Measurements from ENCODE around the gene SPATA6. TPM values are rescaled to one million over a fixed set of nuclear protein-coding genes. Genes with fewer than 3 reads are reported as not detected.

SPATA6 gene
- total RNA-seq, 2 donors from 2014 or later, result 42.8 to 51.5 TPM

GRCh38 chr1:48387409-48387808 lies 84.6 kb downstream of the SPATA6 start:
- 90 to 100% methylated on average over 1 to 3 of the region's 3 CpGs for WGBS, 2 experiments (ENCODE audit: insufficient coverage in 1 of 2, insufficient read length in 1 of 2)
- TF ChIP-seq, protein P1, sequence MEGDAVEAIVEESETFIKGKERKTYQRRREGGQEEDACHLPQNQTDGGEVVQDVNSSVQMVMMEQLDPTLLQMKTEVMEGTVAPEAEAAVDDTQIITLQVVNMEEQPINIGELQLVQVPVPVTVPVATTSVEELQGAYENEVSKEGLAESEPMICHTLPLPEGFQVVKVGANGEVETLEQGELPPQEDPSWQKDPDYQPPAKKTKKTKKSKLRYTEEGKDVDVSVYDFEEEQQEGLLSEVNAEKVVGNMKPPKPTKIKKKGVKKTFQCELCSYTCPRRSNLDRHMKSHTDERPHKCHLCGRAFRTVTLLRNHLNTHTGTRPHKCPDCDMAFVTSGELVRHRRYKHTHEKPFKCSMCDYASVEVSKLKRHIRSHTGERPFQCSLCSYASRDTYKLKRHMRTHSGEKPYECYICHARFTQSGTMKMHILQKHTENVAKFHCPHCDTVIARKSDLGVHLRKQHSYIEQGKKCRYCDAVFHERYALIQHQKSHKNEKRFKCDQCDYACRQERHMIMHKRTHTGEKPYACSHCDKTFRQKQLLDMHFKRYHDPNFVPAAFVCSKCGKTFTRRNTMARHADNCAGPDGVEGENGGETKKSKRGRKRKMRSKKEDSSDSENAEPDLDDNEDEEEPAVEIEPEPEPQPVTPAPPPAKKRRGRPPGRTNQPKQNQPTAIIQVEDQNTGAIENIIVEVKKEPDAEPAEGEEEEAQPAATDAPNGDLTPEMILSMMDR (conservative IDR thresholded peaks at IDR 0.05), result no peak

DNA sequence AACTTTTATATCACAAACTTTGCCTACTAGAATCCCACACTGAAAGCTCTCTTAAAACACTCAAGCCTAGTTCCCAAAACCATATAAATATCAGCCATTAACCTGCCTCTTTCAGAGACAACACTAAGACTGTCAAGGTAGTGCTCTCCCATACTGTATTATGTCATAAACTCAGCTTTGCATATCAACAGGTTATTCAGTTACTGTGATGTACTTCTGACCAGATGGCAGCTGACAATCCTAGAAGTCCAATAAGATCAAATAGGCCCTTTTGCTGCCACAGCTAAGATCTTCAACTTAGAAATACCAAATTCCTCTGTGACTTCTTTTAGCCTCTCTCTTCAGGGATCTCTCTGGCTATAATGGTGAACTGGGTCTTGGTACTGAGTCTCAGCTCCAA lies 97.2 kb downstream of the SPATA6 start:
- peaks cover 85% of the 10 kb centered on the region for H3K36me3 Mint-ChIP-seq (ENCODE audit: low read depth)

More at GRCh38 chr1:48387409-48387808, 84.6 kb downstream of the SPATA6 start:
- no peak for DNase-seq
- H3K27me3 ChIP-seq (ENCODE audit: control insufficient read depth, insufficient read depth, low read length, poor library complexity, severe bottlenecking), result no peaks in the 10 kb centered on the region
- no peaks in the 10 kb centered on the region for H3K27me3 Mint-ChIP-seq (ENCODE audit: insufficient read depth)
- H3K27ac Mint-ChIP-seq, result no peak overlapping the region
- H3K36me3 ChIP-seq (ENCODE audit: control insufficient read depth, insufficient read depth, low read length), result peaks cover 16% of the 10 kb centered on the region
- no peak overlapping the region for H3K9ac ChIP-seq (ENCODE audit: extremely low read depth, low read length, poor library complexity, severe bottlenecking)
- no peaks in the 10 kb centered on the region for H3K4me1 Mint-ChIP-seq
- peaks cover 26% of the 10 kb centered on the region for H3K9me3 Mint-ChIP-seq
- H3K36me3 Mint-ChIP-seq (ENCODE audit: low read depth), result peaks cover 62% of the 10 kb centered on the region
- peaks cover 15% of the 10 kb centered on the region for H3K9me3 ChIP-seq (ENCODE audit: control insufficient read depth, low read length)
- H3K4me3 Mint-ChIP-seq, result no peak overlapping the region
- H3K4me3 ChIP-seq (ENCODE audit: low read length), result no peak overlapping the region
- H3K27ac ChIP-seq (ENCODE audit: low read depth, low read length), result no peak overlapping the region
- H3K4me1 ChIP-seq (ENCODE audit: control insufficient read depth, insufficient read depth, low read length), result no peaks in the 10 kb centered on the region

DNA sequence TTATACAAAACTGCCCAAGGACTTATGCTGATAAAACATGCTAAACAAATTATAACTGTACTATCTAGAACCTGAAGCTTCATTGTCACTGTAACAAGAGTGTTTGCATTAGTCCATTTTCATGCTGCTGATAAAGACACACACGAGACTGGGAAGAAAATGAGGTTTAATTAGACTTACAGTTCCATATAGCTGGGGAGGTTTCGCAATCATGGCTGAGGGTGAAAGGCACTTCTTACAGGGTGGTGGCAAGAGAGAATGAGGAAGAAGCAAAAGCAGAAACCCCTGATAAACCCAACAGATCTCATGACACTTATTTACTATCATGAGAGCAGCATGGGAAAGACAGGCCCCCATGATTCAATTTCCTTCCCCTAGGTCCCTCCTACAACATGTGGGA lies 100.4 kb downstream of the SPATA6 start:
- H3K9me3 Mint-ChIP-seq, result peaks cover 77% of the 10 kb centered on the region
- H3K27me3 ChIP-seq (ENCODE audit: control insufficient read depth, insufficient read depth, low read length, poor library complexity, severe bottlenecking), result no peaks in the 10 kb centered on the region
- no peak overlapping the region for H3K27ac Mint-ChIP-seq
- H3K4me3 ChIP-seq (ENCODE audit: low read length), result peak overlapping the region; percentile 42
- no peaks in the 10 kb centered on the region for H3K27me3 Mint-ChIP-seq (ENCODE audit: insufficient read depth)
- no peak overlapping the region for H3K4me3 Mint-ChIP-seq
- H3K9me3 ChIP-seq (ENCODE audit: control insufficient read depth, low read length), result peaks cover 65% of the 10 kb centered on the region
- peaks cover 21% of the 10 kb centered on the region for H3K36me3 ChIP-seq (ENCODE audit: control insufficient read depth, insufficient read depth, low read length)
- WGBS, 2 experiments (ENCODE audit: insufficient coverage in 1 of 2, insufficient read length in 1 of 2), result 86 to 100% methylated on average over 1 to 2 of the region's 2 CpGs
- H3K9ac ChIP-seq (ENCODE audit: extremely low read depth, low read length, poor library complexity, severe bottlenecking), result no peak overlapping the region
- H3K27ac ChIP-seq (ENCODE audit: low read depth, low read length), result no peak overlapping the region
- peaks cover 80% of the 10 kb centered on the region for H3K36me3 Mint-ChIP-seq (ENCODE audit: low read depth)
- H3K4me1 ChIP-seq (ENCODE audit: control insufficient read depth, insufficient read depth, low read length), result no peaks in the 10 kb centered on the region
- TF ChIP-seq, protein P1 (conservative IDR thresholded peaks at IDR 0.05), result no peak
- no peak for DNase-seq
- peaks cover 6% of the 10 kb centered on the region for H3K4me1 Mint-ChIP-seq

More for the DNA sequence above, 97.2 kb downstream of the SPATA6 start:
- H3K27me3 ChIP-seq (ENCODE audit: control insufficient read depth, insufficient read depth, low read length, poor library complexity, severe bottlenecking), result no peaks in the 10 kb centered on the region
- no peaks in the 10 kb centered on the region for H3K4me1 ChIP-seq (ENCODE audit: control insufficient read depth, insufficient read depth, low read length)
- no peak overlapping the region for H3K4me3 Mint-ChIP-seq
- H3K27me3 Mint-ChIP-seq (ENCODE audit: insufficient read depth), result no peaks in the 10 kb centered on the region
- DNase-seq, result no peak
- peaks cover 6% of the 10 kb centered on the region for H3K4me1 Mint-ChIP-seq
- H3K4me3 ChIP-seq (ENCODE audit: low read length), result peak overlapping the region; percentile 46
- no peak overlapping the region for H3K27ac Mint-ChIP-seq
- no peak overlapping the region for H3K9ac ChIP-seq (ENCODE audit: extremely low read depth, low read length, poor library complexity, severe bottlenecking)
- H3K9me3 Mint-ChIP-seq, result peaks cover 62% of the 10 kb centered on the region
- peaks cover 78% of the 10 kb centered on the region for H3K9me3 ChIP-seq (ENCODE audit: control insufficient read depth, low read length)
- TF ChIP-seq, protein P1 (conservative IDR thresholded peaks at IDR 0.05), result no peak
- peaks cover 53% of the 10 kb centered on the region for H3K36me3 ChIP-seq (ENCODE audit: control insufficient read depth, insufficient read depth, low read length)
- no peak overlapping the region for H3K27ac ChIP-seq (ENCODE audit: low read depth, low read length)

Measured in endodermal cell (in vitro differentiated cells).